ENCODE results near the gene SF3A1. TPM values are rescaled to one million over a fixed set of nuclear protein-coding genes. Genes with fewer than 3 reads are reported as not detected.
A peak's percentile ranks its signal among the peaks of the same experiment; 100 is the strongest.

The SF3A1 gene
- total and polyA plus RNA-seq, 3 experiments from 2014 or later: 139 to 241 (median 235) TPM

DNA sequence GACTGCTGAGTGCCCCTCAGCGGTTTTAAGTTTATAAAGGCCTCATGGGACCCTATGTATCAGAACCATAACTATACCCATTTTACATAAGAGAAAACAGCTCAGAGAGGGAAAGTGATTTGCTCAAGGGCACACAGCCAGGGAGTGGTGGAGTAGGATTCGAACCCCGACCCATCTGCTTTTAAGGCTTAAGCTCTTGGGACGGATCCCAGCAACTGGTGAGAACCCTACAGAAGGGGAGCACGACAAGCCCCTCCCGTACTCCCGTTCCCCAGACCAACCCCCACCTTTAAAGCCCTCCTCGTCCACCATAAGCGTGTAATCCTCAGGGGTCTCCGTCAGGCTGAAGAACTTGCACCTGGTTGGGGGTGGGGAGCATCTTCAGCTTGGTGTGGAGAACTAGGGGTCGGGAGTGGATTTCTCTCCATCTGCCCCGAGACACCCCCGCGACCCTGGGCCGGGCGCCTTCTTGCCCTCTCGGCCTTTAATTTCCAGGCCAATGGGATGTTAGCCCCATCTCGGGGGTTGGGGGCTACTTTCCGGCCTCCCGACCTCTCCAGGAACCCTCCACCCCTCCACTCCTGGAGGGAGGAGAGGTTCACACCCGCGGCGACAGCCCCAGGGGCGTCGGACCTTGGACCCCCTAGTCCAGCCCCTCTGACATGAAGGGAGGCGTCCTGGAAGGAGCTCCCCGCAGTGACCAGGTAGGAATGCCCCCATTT lies 68.1 kb downstream of the SF3A1 start:
- CTCF ChIA-PET: interaction anchor here (0.7 to 9.0 kb wide), 46 partner anchors 8 to 196 kb away, joined by 3 to 246 read pairs (median 6); partner anchors contain the start of genes CCDC157, LIF, MTFP1 and OSM
- Mint-ChIP-seq H3K4me3 (peak overlapping the region; percentile 87 to 95 (median 90)), H3K27ac (peak overlapping the region; percentile 37 to 96 (median 88)), H3K4me1 (peaks cover 23 to 43% (median 26%) of the 10 kb centered on the region in 3 donors), H3K9me3 (no peaks in the 10 kb centered on the region), H3K27me3 (peaks cover 0 to 1% of the 10 kb centered on the region in 2 donors), H3K36me3 (peaks cover 2 to 44% (median 5%) of the 10 kb centered on the region in 3 donors)
- Histone ChIP-seq H3K27ac (ENCODE audit: low read depth, low read length) (peak overlapping the region; percentile 7), H3K27me3 (ENCODE audit: insufficient read depth, low read length, poor library complexity, severe bottlenecking) (no peaks in the 10 kb centered on the region), H3K36me3 (ENCODE audit: insufficient read depth, low read length) (peaks cover 10% of the 10 kb centered on the region), H3K4me1 (ENCODE audit: insufficient read depth, low read length) (peaks cover 33% of the 10 kb centered on the region), H3K4me3 (ENCODE audit: low read length) (peak overlapping the region; percentile 70), H3K9me3 (ENCODE audit: low read length) (no peaks in the 10 kb centered on the region)
- POLR2A ChIA-PET: interaction anchor here (1.0 to 6.2 kb wide), 11 partner anchors 14 to 136 kb away, joined by 3 to 48 read pairs (median 9); partner anchors contain the start of genes CCDC157, RNF215, SF3A1 and TBC1D10A
- DNase-seq: no peak

DNA sequence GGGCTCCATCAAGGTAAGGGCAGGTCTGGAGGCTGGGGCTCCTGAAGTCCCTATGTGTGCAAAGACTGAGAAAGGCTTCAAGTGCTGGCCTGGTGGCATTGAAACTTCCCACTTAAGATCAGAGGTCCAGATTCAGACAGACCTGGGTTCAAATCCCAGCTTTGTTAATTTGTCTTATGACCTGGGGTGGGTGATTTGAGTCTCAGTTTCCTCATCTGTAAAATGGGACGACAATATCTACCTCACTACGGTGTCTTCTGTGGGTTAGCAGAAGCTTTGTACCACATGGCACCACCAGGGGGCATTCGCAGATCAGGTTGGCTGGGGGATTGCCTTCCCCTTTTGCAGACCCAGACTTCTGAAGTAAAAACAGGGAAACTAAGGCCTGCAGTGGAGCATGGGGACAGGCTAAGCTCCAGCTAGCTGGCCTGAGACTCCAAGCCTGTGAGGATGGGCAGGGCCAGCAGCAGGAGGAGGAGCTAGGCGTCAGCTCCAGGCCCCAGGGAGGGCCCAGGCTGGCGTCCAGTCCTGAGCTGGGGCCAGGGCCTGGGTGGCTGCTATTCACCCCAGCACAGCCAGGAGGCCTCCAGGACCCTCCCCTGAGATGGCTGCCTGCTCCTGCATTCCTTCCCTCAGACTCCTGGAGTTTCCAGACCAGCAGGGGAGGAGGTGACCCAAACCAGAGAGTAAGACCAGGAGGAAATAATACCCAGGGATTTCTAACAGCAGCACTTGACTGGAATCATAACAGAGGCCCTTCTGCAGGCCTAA lies 68.9 kb downstream of the SF3A1 start:
- ChIA-PET CTCF (interaction anchor here (0.7 to 9.0 kb wide), 52 partner anchors 8 to 198 kb away, joined by 3 to 246 read pairs (median 4); partner anchors contain the start of genes CCDC157, LIF, MTFP1 and OSM), POLR2A (interaction anchor here (0.6 to 6.2 kb wide), 11 partner anchors 15 to 137 kb away, joined by 3 to 48 read pairs (median 9); partner anchors contain the start of genes CCDC157, RNF215, SF3A1 and TBC1D10A)
- Mint-ChIP-seq H3K27me3 (peaks cover 0 to 1% of the 10 kb centered on the region in 2 donors), H3K27ac (peak overlapping the region; percentile 37 to 96 (median 88)), H3K9me3 (no peaks in the 10 kb centered on the region), H3K4me1 (peaks cover 23 to 43% (median 26%) of the 10 kb centered on the region in 3 donors), H3K36me3 (peaks cover 0 to 37% (median 0%) of the 10 kb centered on the region in 3 donors), H3K4me3 (peak overlapping the region; percentile 80 to 95 (median 90))
- Histone ChIP-seq H3K27ac (ENCODE audit: low read depth, low read length) (no peak overlapping the region), H3K36me3 (ENCODE audit: insufficient read depth, low read length) (peaks cover 2% of the 10 kb centered on the region), H3K4me3 (ENCODE audit: low read length) (peak overlapping the region; percentile 7), H3K9me3 (ENCODE audit: low read length) (no peaks in the 10 kb centered on the region), H3K4me1 (ENCODE audit: insufficient read depth, low read length) (peaks cover 37% of the 10 kb centered on the region), H3K27me3 (ENCODE audit: insufficient read depth, low read length, poor library complexity, severe bottlenecking) (no peaks in the 10 kb centered on the region)
- DNase-seq: peak; percentile 78 to 91 (median 81)

DNA sequence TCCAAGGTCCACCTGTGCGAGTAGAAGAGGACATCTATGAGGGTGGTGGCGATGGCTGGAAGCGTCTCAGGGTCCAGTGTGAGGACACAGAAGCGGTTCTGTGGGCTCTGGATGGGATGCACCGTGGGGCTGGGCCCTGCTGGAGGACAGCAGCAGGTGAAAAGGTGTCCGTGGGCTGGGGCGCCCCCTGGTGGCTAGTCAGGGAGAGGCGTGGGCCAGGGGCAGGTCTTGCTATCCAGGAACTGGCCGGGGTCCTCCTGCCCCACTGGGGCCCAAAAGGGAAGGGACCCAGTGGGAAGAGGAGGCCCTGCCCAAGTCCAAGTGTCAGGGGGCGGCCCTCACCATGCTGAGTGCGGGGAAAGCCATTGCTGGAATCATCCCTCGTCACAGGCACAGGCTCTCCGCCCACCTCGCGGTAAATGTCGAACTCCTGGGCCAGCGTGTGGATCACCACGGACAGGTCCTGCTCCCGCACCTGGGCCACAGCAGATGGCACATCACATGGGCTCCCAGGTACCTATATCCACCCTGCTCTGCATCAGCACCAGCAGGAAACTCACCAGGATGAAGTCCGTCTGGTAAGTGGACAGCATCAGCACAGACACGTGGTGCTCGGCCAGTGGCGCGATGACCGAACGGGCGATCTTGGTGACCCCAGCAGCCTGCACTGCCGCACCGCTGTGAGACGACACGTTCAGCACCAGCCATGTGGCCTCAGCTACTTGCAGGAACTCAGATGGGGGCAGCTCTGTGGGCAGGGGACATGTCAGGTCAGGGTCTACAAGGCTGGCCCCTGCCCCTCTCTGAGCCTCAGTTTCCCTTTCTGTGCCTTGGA lies 69.7 kb downstream of the SF3A1 start:
- H3K27me3 ChIP-seq (ENCODE audit: insufficient read depth, low read length, poor library complexity, severe bottlenecking): no peaks in the 10 kb centered on the region
- no peaks in the 10 kb centered on the region for H3K9me3 Mint-ChIP-seq
- H3K4me3 Mint-ChIP-seq: peak overlapping the region in 2 of 7 donors; percentile 36 to 75
- POLR2A ChIA-PET: interaction anchor here (0.6 to 6.2 kb wide), 9 partner anchors 15 to 105 kb away, joined by 3 to 48 read pairs (median 6); partner anchors contain the start of genes CCDC157, RNF215, SF3A1 and TBC1D10A
- H3K4me1 ChIP-seq (ENCODE audit: insufficient read depth, low read length): peaks cover 45% of the 10 kb centered on the region
- CTCF ChIA-PET: interaction anchor here (0.7 to 9.0 kb wide), 48 partner anchors 8 to 199 kb away, joined by 3 to 246 read pairs (median 5); partner anchors contain the start of genes CCDC157, LIF, MTFP1 and OSM
- DNase-seq: peak; percentile 76 to 88 (median 82)
- H3K36me3 Mint-ChIP-seq: peaks cover 0 to 29% (median 0%) of the 10 kb centered on the region in 3 donors
- H3K4me1 Mint-ChIP-seq: peaks cover 23 to 46% (median 28%) of the 10 kb centered on the region in 3 donors
- no peak overlapping the region for H3K4me3 ChIP-seq (ENCODE audit: low read length)
- no peaks in the 10 kb centered on the region for H3K9me3 ChIP-seq (ENCODE audit: low read length)
- peak overlapping the region in 3 of 8 donors; percentile 23 to 95 (median 42) for H3K27ac Mint-ChIP-seq
- no peaks in the 10 kb centered on the region for H3K36me3 ChIP-seq (ENCODE audit: insufficient read depth, low read length)
- no peak overlapping the region for H3K27ac ChIP-seq (ENCODE audit: low read depth, low read length)
- H3K27me3 Mint-ChIP-seq: peaks cover 0 to under 1% of the 10 kb centered on the region in 2 donors

DNA sequence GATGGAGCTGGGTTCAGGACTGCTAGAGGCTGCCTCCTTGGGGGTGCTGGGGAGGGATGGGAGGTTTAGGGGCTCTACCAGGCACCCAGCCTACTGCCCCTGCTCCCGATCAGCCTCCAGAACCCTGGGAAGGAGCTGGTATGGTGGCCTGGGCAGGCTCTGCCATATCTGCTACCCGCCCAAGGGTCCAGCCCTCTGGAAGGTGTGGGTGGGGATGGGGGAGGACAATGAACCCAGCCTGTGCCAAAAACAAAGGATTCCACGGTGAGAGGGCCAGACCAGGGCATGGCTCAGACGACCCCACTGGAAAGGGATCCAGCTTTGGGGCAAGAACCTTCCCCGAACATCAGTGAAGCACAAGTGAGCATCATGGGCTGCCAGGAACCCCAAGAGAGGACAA lies 70.4 kb downstream of the SF3A1 start:
- Mint-ChIP-seq H3K9me3 (no peaks in the 10 kb centered on the region), H3K27ac (peak overlapping the region in 2 of 8 donors; percentile 11 to 95), H3K27me3 (no peaks in the 10 kb centered on the region), H3K36me3 (peaks cover 0 to 22% (median 0%) of the 10 kb centered on the region in 3 donors), H3K4me3 (peak overlapping the region in 2 of 7 donors; percentile 36 to 75), H3K4me1 (peaks cover 23 to 41% (median 26%) of the 10 kb centered on the region in 3 donors)
- Histone ChIP-seq H3K9me3 (ENCODE audit: low read length) (no peaks in the 10 kb centered on the region), H3K27me3 (ENCODE audit: insufficient read depth, low read length, poor library complexity, severe bottlenecking) (no peaks in the 10 kb centered on the region), H3K27ac (ENCODE audit: low read depth, low read length) (no peak overlapping the region), H3K36me3 (ENCODE audit: insufficient read depth, low read length) (no peaks in the 10 kb centered on the region), H3K4me3 (ENCODE audit: low read length) (no peak overlapping the region), H3K4me1 (ENCODE audit: insufficient read depth, low read length) (peaks cover 45% of the 10 kb centered on the region)
- ChIA-PET CTCF (interaction anchor here (0.8 to 9.0 kb wide), 7 partner anchors 22 to 198 kb away, joined by 3 to 246 read pairs (median 25); partner anchors contain the start of genes OSM and RNF215), POLR2A (interaction anchor here (0.7 to 1.1 kb wide), 2 partner anchors 18 to 25 kb away, joined by 3 read pairs; no protein-coding TSS in a partner anchor)
- DNase-seq: no peak

DNA sequence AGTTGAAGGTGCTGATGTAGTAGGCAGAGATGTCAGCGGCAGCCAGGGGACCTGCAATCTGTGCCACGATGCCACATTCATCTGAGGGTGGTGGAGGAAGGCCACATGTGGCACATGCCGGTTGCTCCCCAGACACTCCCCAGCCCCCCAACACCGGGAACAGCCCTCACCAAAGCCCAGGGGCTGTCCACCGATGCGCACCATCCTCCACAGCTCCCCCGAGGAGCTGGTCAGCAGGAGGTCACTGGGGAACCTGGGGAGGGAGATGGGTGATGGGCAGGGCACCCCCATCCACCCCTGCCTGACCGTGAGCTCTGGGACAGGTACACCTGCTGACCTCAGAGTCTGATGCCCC lies 70.9 kb downstream of the SF3A1 start:
- peaks cover 40% of the 10 kb centered on the region for H3K4me1 ChIP-seq (ENCODE audit: insufficient read depth, low read length)
- no peak overlapping the region for H3K4me3 ChIP-seq (ENCODE audit: low read length)

DNA sequence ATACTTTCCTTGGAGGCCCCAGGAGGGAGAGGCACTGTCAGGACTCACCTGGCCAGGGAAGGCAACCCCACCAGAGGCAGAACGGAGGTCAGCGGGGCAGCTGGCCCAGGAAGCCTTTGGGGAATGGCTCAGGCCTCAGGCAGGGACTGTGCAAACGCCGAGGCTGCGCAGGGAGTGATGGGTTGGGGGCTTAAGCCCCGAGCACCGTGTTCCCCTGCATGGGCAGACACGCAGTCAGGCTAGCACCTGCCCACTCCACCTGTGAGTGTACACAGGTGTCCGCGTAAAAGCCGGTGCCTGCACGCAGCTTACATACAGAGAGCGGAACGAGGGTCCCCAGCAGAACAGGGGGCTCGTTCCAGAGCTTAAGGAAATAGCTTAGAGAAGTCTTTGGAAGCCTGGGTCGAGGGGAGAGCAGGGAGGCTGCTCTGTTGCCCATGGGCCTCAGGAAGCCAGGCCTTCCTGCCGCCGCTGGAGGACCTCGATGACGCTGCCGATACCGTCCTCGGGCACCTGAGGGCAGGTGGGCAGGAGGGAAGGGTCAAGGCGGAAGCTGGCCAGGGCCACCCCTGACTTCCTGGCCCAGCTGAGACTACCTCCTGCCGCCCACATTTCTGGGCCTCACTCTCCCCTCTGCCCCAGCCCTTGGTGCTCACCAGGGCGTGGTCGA lies 71.4 kb downstream of the SF3A1 start:
- peaks cover 17 to 31% (median 21%) of the 10 kb centered on the region in 3 donors for H3K4me1 Mint-ChIP-seq
- Histone ChIP-seq H3K27ac (ENCODE audit: low read depth, low read length) (no peak overlapping the region), H3K27me3 (ENCODE audit: insufficient read depth, low read length, poor library complexity, severe bottlenecking) (no peaks in the 10 kb centered on the region), H3K36me3 (ENCODE audit: insufficient read depth, low read length) (no peaks in the 10 kb centered on the region), H3K4me1 (ENCODE audit: insufficient read depth, low read length) (peaks cover 35% of the 10 kb centered on the region), H3K9me3 (ENCODE audit: low read length) (no peaks in the 10 kb centered on the region), H3K4me3 (ENCODE audit: low read length) (no peak overlapping the region)
- H3K36me3 Mint-ChIP-seq: peaks cover 0 to 21% (median 0%) of the 10 kb centered on the region in 3 donors
- no peak overlapping the region for H3K4me3 Mint-ChIP-seq
- H3K27ac Mint-ChIP-seq: peak overlapping the region in 1 of 8 donors; percentile 30
- ChIA-PET CTCF (interaction anchor here (1.3 to 9.0 kb wide), 6 partner anchors 17 to 178 kb away, joined by 3 to 246 read pairs (median 25); partner anchors contain the start of genes OSM and RNF215), POLR2A (interaction anchor here (1.1 kb wide), 1 partner anchor 24 kb away, joined by 3 read pairs; no protein-coding TSS in a partner anchor)
- H3K27me3 Mint-ChIP-seq: no peaks in the 10 kb centered on the region
- H3K9me3 Mint-ChIP-seq: no peaks in the 10 kb centered on the region
- no peak for DNase-seq

More for the DNA sequence above, 70.9 kb downstream of the SF3A1 start:
- Mint-ChIP-seq H3K4me3 (no peak overlapping the region), H3K9me3 (no peaks in the 10 kb centered on the region), H3K27me3 (no peaks in the 10 kb centered on the region), H3K36me3 (peaks cover 0 to 21% (median 0%) of the 10 kb centered on the region in 3 donors), H3K4me1 (peaks cover 22 to 36% (median 26%) of the 10 kb centered on the region in 3 donors), H3K27ac (no peak overlapping the region)
- no peak overlapping the region for H3K27ac ChIP-seq (ENCODE audit: low read depth, low read length)
- POLR2A ChIA-PET: interaction anchor here (0.7 to 1.1 kb wide), 2 partner anchors 17 to 25 kb away, joined by 3 read pairs; no protein-coding TSS in a partner anchor
- no peak for DNase-seq
- CTCF ChIA-PET: interaction anchor here (0.8 to 9.0 kb wide), 8 partner anchors 17 to 199 kb away, joined by 3 to 246 read pairs (median 14); partner anchors contain the start of genes OSM and RNF215
- no peaks in the 10 kb centered on the region for H3K36me3 ChIP-seq (ENCODE audit: insufficient read depth, low read length)
- no peaks in the 10 kb centered on the region for H3K27me3 ChIP-seq (ENCODE audit: insufficient read depth, low read length, poor library complexity, severe bottlenecking)
- no peaks in the 10 kb centered on the region for H3K9me3 ChIP-seq (ENCODE audit: low read length)

All from CD8-positive, alpha-beta memory T cell (primary cell).